Measurements from ENCODE around the gene QRICH2.
"Not testable (repeated sequence)": the region's sequence is repeated elsewhere in the genome, so short reads cannot be mapped to it uniquely, and the experiment has no call there.

QRICH2 gene

GRCh38 chr17:76264755-76265623 is 43.1 kb downstream of the QRICH2 start, which contains the start of gene UBALD2:
Gene UBALD2 (plus strand): TSS chr17:76265348. CDS start chr17:76265506, 158 bp downstream.
- DNase-seq: peak; percentile 94

DNA sequence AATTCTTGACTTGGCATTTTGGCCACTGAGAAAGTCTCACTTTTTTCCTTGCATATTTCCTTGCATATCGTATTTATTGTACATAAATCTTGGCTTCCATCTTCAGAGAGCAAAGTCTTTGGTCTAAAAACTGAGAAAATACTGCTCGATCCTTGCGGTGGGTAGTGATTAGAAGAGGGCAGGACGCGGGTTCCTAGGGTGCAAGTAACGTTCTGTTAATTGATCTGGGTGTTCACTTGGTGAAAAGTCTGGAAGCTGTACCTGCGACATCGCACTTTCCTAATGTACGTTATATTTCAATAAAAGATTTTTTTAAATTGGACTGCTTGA is 43.7 kb downstream of the QRICH2 start:
- no peak for DNase-seq

GRCh38 chr17:76263896-76264295 is 44.2 kb downstream of the QRICH2 start:
- no peak for DNase-seq

DNA sequence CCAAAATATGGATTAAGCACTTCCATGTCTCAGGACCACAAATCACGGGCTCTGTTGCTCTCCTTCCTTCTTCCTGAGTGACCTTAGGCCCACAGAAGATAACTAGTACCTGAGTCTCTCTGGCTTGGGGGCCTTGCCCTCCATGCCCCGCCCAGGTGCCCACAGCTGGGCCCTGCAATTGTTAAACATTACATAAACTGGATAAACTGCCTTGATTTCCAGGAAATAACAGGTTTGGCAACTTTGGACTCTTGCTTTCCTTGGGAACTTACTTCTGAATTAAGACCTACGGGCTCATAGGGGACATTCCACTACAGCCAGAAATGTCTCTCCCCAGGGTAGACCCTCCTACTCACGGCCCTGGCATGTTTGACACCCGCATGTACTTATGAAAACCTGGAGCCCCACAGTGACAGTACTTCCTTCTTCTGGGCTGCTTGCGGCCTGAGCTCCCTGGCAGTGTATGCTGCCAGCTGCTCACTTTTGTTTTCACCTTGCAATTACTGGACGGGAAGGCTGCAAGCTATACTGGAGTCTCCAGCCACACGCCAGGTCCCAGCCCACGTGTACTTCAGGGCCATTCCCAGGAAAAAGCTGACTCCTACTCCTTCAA is 45.2 kb downstream of the QRICH2 start:
- peak; percentile 70 for DNase-seq

DNA sequence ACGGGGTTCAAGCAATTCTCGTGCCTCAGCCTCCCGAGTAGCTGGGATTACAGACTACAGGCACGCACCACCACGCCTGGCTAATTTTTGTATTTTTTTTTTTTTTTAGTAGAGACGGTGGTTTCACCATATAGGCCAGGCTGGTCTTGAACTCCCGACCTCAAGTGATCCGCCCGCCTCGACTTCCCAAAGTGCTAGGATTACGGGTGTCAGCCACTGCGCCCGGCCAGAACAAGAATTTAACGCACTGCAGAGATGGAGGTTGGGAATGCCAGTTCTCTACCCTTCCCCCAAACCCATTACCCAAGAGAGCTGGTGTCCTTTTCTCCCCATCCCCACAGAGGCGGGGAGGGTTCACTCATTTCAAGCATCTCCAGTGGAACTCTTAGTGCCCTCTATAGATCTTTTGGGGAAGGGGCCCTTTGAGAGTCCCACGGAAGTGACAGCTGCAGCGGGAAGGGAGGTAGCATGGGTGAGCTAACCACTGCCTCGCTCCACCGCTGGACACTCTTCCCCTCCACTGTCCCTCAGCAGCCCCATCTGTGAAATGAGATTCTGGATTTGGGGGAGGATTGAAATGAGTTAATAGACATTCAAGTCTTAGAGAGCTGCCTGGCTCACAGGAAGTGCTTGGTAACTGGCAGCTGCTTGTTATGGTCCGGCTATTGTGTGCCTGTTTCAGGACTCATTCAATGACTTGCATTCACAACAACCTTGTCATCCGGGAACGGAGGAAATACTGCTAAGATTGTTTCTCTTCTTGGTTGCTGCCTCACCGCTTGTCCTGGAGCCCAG is 46.5 kb downstream of the QRICH2 start:
- DNase-seq: no peak

DNA sequence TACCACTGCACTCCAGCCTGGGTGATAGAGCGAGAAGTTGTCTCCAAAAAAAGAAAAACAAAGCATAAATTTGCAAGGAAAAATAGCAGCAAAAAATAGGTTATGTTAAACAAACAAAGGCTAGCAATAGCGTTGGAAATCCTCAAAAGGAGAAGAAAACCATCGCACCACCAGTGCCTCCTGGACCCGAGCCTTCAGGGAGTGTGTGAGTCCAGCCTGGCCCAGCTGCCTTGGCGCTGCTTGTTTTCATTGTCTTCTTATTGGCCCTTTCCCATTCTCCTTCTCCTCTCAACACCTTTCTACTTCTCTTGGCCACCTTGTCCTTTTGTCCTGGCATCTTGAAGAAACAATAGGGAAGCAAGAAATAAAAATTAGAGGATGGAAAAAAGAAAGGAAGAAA is 47.4 kb downstream of the QRICH2 start:
- DNase-seq: no peak

DNA sequence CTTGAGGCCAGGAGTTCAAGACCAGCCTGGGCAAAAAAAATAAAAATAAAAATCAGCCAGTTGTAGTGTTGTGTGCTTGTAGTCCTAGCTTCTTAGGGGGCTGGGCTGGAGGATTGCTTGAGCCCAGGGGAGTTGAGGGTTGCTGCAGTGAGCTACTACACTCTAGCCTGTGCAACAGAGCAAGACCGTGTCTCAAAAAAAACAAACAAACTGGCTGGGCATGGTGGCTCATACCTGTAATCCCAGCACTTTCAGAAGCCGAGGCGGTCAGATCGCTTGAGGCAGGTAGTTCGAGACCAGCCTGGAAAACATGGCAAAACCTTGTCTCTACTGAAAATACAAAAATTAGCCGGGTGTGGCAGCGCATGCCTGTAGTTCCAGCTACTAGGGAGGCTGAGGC is 47.9 kb downstream of the QRICH2 start:
- DNase-seq: no peak

- DNase-seq: not testable (repeated sequence)
Measured at GRCh38 chr17:76256430-76257050, 51.5 kb downstream of the QRICH2 start.

DNA sequence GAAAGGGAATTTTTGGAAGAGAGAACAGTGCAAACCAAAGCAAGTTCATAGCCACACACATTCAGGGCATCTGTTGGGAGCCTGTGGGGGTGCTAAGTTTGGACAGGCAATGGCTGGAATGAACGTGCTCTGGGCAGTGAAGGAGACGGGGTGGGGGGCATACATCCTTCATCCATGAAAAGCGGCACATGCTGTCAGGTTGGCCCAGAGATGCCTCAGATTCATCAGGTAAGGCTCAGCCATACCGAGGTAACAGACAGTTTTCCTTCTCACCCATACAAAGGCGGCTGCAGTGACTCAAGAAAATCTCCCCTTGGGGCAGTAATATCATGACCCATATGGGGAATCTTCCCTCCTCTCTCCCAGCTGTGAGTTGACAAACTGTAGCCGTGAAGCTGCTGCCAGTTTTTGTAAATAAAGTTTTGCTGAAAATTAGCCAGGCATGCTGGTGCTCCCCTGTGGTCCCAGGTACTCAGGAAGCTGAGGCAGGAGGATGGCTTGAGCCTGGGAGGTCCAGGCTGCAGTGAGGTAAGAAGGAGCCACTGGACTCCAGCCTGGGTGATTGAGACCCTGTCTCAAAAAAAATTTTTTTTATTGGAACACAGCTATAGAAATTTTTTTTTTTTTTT is 52.2 kb downstream of the QRICH2 start:
- no peak for DNase-seq

GRCh38 chr17:76254275-76254674 is 53.8 kb downstream of the QRICH2 start:
- DNase-seq: no peak

GRCh38 chr17:76253841-76254240 is 54.2 kb downstream of the QRICH2 start:
- DNase-seq: no peak

DNA sequence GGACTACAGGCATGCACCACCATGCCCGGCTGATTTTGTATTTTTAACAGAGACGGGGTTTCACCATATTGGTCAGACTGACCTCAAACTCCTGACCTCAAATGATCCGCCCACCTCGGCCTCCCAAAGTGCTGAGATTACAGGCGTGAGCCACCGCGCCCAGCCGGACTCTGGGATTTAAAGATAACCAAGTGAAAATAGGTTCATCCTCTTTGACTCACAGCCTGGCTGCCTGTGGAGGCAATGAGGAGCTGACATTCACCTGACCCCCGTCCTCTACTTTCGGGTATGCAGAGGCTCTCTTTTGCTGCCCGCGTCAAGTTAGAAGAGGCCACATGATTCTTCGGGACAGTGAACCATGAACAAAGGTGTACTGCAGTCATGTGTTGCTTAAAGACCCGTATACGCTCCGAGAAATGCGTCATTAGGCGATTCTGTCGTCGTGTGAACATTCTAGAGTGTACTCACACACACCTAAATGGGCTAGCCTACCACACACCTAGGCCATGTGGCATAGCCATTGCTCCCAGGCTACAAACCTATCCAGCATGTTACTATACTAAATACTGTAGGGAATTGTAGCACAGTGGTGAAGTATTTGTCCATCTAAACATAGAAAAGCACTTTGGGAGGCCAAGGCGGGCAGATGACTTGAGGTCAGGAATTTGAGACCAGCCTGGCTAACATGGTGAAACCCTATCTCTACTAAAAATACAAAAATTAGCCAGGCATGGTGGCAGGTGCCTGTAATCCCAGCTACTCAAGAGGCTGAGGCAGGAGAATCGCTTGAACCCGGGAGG is 54.9 kb downstream of the QRICH2 start:
- DNase-seq: not testable (repeated sequence)

- no peak for DNase-seq
Measured at GRCh38 chr17:76252040-76252954, 55.8 kb downstream of the QRICH2 start.

DNA sequence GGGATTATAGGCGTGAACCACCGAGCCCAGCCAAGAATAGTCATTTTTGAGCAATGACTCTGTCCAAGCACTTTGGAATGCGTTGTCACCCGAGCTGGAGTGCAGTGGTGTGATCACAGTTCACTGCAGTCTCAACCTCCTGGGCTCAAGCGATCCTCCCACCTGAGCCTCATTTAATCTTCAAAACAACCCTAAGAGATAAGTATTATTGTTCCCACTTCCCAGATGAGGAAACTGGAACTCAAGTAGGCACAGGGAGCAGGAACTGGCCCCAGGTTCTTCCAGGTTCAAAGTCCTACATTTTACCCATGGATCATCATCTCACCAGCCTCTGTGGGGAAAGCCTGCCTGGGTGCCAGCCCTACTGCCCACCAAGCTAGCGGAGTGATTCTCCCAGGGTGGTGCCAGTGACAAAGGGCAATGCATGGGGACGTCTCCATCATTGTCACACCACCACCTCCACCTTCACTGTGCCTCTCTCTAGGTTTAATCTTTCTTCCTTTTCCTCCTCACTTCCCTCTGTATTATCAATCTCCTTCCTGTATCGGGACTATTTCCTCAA is 56.5 kb downstream of the QRICH2 start:
- DNase-seq: no peak

DNA sequence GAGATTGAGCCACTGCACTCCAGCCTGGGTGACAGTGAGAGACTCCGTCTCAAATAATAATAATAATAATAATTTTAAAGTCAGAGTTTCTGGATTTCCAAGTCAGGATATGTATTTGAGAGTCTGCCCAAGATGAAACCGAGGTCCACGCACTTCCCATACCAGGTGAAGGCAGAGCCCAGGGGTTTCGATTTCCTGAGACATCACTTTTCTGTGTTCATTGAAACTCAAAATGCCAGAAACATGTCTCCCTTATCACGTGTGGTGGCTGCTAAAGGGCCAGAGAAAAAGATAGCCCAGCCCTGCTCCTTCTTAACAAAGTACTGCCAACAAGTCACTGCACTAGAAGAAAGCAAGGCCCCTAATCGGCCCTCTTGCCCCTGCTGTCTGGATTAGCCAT is 57.9 kb downstream of the QRICH2 start:
- no peak for DNase-seq

- no peak for DNase-seq
Measured at GRCh38 chr17:76248013-76248782, 59.9 kb downstream of the QRICH2 start.

GRCh38 chr17:76247304-76247703 is 60.8 kb downstream of the QRICH2 start:
- DNase-seq: no peak

DNA sequence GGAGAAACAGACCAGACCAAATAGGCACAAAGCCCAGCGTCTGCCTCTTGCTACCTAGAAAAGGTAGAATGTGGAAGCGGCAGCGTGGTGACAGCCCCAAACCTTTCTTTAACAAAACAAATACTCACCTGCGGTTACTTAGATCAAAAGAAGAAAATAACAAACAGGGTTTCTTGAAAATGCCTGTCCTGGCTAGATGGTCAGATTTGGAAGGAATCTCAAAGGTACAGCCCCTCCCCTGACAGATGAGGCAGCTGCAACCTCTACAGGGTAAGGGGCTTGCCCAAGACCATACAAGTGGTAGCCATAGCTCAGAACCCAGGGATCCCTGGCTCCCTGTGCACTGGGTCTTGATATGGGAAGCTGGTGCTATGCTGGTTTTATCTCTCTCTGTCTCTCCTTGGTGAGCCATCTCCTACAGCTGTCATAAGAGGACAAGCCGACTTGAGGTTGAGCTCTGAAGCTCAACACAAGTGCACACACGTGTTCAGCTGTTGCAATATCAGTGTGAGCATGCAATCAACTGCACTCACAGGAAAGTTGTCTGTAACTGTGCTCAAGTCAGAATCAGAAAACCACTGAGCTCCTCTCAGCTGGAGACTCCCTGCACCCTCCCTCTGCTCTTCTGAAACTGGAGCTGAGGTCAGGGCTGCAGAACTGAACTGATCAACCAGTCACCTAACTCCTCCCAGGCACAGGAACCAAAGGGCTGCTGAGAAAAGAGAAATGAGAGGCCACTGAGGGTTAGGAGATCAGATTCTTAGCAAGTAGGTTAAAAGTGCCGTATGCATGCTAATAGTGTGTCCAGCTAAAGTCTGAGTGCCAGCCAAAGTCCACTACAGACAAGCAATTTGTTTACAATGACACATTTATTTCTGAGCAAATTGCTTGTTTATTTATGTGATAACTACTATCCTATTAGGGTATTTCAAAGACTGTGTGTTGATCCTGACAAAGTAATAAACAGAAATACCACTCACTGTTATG is 61.7 kb downstream of the QRICH2 start:
- DNase-seq: no peak
